H9 (cell line): ENCODE data around the gene ELP1. TPM values are rescaled to one million over a fixed set of nuclear protein-coding genes. Genes with fewer than 3 reads are reported as not detected.

ENCODE experiments used
- DNase-seq: peaks from one replicate; pipeline ENCODE4 v3.0.0-alpha.2; 2017
- H2AFZ ChIP-seq: one replicate; pipeline ENCODE4 v1.6.1; 2013; ENCODE audit warnings: mild to moderate bottlenecking, low read length, control low read depth, moderate library complexity
- H2AK5ac ChIP-seq: 2 replicates; pipeline ENCODE4 v1.6.1; 2013; ENCODE audit warnings: low read length, control low read depth, mixed read lengths; ENCODE audit not compliant: insufficient read length
- H2BK120ac ChIP-seq: one replicate; pipeline ENCODE4 v1.6.1; 2013; ENCODE audit warnings: low read depth, mild to moderate bottlenecking, low read length, control low read depth, inconsistent platforms; ENCODE audit not compliant: poor library complexity, severe bottlenecking
- H2BK12ac ChIP-seq: 2 replicates; pipeline ENCODE4 v1.6.1; 2013; ENCODE audit warnings: low read length, control low read depth, mixed read lengths, low read depth; ENCODE audit not compliant: insufficient read length
- H2BK15ac ChIP-seq: 2 replicates; pipeline ENCODE4 v1.6.1; 2013; ENCODE audit warnings: low read depth, low read length, control low read depth
- H2BK20ac ChIP-seq: one replicate; pipeline ENCODE4 v1.6.1; 2013; ENCODE audit warnings: low read depth, mild to moderate bottlenecking, low read length, control low read depth, inconsistent platforms; ENCODE audit not compliant: poor library complexity, severe bottlenecking
- H2BK5ac ChIP-seq: 2 replicates; pipeline ENCODE4 v1.6.1; 2013; ENCODE audit warnings: low read length, control low read depth, mixed read lengths; ENCODE audit not compliant: insufficient read length
- H3K14ac ChIP-seq: 2 replicates; pipeline ENCODE4 v1.6.1; 2013; ENCODE audit warnings: low read length, control low read depth; ENCODE audit not compliant: insufficient read depth
- H3K18ac ChIP-seq: 2 replicates; pipeline ENCODE4 v1.6.1; 2013; ENCODE audit warnings: low read depth, mild to moderate bottlenecking, mixed read lengths, low read length, control low read depth; ENCODE audit not compliant: insufficient read length
- H3K23ac ChIP-seq: 2 replicates; pipeline ENCODE4 v1.6.1; 2013; ENCODE audit warnings: low read length, control low read depth, mixed read lengths, low read depth; ENCODE audit not compliant: insufficient read length
- H3K23me2 ChIP-seq: 2 replicates; pipeline ENCODE4 v1.6.1; 2013; ENCODE audit warnings: low read depth, mild to moderate bottlenecking, mixed read lengths, low read length, control low read depth; ENCODE audit not compliant: insufficient read length, poor library complexity, severe bottlenecking
- H3K27ac ChIP-seq: 2 replicates; pipeline ENCODE4 v1.5.1; 2013; ENCODE audit warnings: low read length, control low read depth, mixed read lengths, low read depth; ENCODE audit not compliant: insufficient read length
- H3K27me3 ChIP-seq: 2 replicates; pipeline ENCODE4 v1.6.1; 2013; ENCODE audit warnings: low read length, control low read depth, inconsistent platforms; ENCODE audit not compliant: insufficient read depth
- H3K4ac ChIP-seq: 2 replicates; pipeline ENCODE4 v1.6.1; 2013; ENCODE audit warnings: low read depth, mild to moderate bottlenecking, control low read depth, inconsistent platforms, low read length, moderate library complexity
- H3K4me1 ChIP-seq: 2 replicates; pipeline ENCODE4 v1.6.1; 2013; ENCODE audit warnings: low read length, control low read depth, inconsistent platforms; ENCODE audit not compliant: insufficient read depth
- H3K4me2 ChIP-seq: 2 replicates; pipeline ENCODE4 v1.6.1; 2013; ENCODE audit warnings: low read length, control low read depth, mixed read lengths; ENCODE audit not compliant: insufficient read length, insufficient read depth
- H3K56ac ChIP-seq: 2 replicates; pipeline ENCODE4 v1.6.1; 2013; ENCODE audit warnings: low read depth, mild to moderate bottlenecking, mixed read lengths, low read length, control low read depth; ENCODE audit not compliant: insufficient read length
- H3K79me1 ChIP-seq: 2 replicates; pipeline ENCODE4 v1.6.1; 2013; ENCODE audit warnings: low read depth, mild to moderate bottlenecking, moderate library complexity, low read length, control low read depth, inconsistent platforms; ENCODE audit not compliant: insufficient read depth, poor library complexity, severe bottlenecking
- H3K79me2 ChIP-seq: 2 replicates; pipeline ENCODE4 v1.6.1; 2013; ENCODE audit warnings: low read length, control low read depth, inconsistent platforms; ENCODE audit not compliant: insufficient read depth
- H3K9ac ChIP-seq: 2 replicates; pipeline ENCODE4 v1.6.1; 2013; ENCODE audit warnings: low read length, control low read depth, mixed read lengths; ENCODE audit not compliant: insufficient read length; ENCODE audit errors: extremely low read depth
- H3K9me3 ChIP-seq: one replicate; pipeline ENCODE4 v1.6.1; 2013; ENCODE audit warnings: low read depth, low read length, inconsistent platforms; ENCODE audit not compliant: control insufficient read depth
- H3T11ph ChIP-seq: one replicate; pipeline ENCODE4 v1.6.1; 2013; ENCODE audit warnings: mild to moderate bottlenecking, low read length, control low read depth, inconsistent platforms
- H4K20me1 ChIP-seq: one replicate; pipeline ENCODE4 v1.6.1; 2013; ENCODE audit not compliant: control insufficient read depth, insufficient read length, insufficient read depth
- H4K5ac ChIP-seq: 2 replicates; pipeline ENCODE4 v1.6.1; 2013; ENCODE audit warnings: low read depth, mild to moderate bottlenecking, mixed read lengths, low read length, control low read depth; ENCODE audit not compliant: insufficient read length
- H4K8ac ChIP-seq: replicated peaks from 2 replicates; pipeline ENCODE4 v1.6.1; 2013; ENCODE audit warnings: low read length, control low read depth, mixed read lengths, low read depth; ENCODE audit not compliant: insufficient read length
- H4K91ac ChIP-seq: 2 replicates; pipeline ENCODE4 v1.6.1; 2013; ENCODE audit warnings: low read depth, mild to moderate bottlenecking, moderate library complexity, mixed read lengths, low read length, control low read depth; ENCODE audit not compliant: insufficient read length
- H3K27ac Mint-ChIP-seq, 3 experiments: 2 replicates in 2 of 3; 3 replicates in 1 of 3; pipeline ENCODE4 v1.8.0; 2020 to 2021; ENCODE audit warnings: mixed read lengths in 3 of 3, mild to moderate bottlenecking in 1 of 3, moderate library complexity in 1 of 3
- H3K27me3 Mint-ChIP-seq: 2 replicates; pipeline ENCODE4 v1.8.0; 2021; ENCODE audit warnings: low read depth, mild to moderate bottlenecking, moderate library complexity, mixed read lengths
- H3K36me3 Mint-ChIP-seq, 3 experiments: 2 replicates in 2 of 3; 3 replicates in 1 of 3; pipeline ENCODE4 v1.8.0; 2020 to 2021; ENCODE audit warnings: low read depth in 3 of 3, mixed read lengths in 3 of 3; ENCODE audit not compliant: insufficient read depth in 1 of 3
- H3K4me1 Mint-ChIP-seq, 2 experiments: 2 replicates each; pipeline ENCODE4 v1.8.0; 2020; ENCODE audit warnings: mixed read lengths in 2 of 2
- H3K4me3 Mint-ChIP-seq, 2 experiments: 2 replicates in 1 of 2; 3 replicates in 1 of 2; pipeline ENCODE4 v1.8.0; 2020 to 2021; ENCODE audit warnings: mild to moderate bottlenecking in 2 of 2, mixed read lengths in 2 of 2, moderate library complexity in 1 of 2
- H3K9me3 Mint-ChIP-seq, 2 experiments: 2 replicates in 1 of 2; 3 replicates in 1 of 2; pipeline ENCODE4 v1.8.0; 2020; ENCODE audit warnings: mild to moderate bottlenecking in 2 of 2, mixed read lengths in 2 of 2, moderate library complexity in 1 of 2
- CTCF ChIP-seq: fragments of 200-600 bp; sonication (generic); conservative IDR thresholded peaks from 3 replicates; pipeline ENCODE4 v1.8.0; 2021; ENCODE audit warnings: antibody characterized with exemption, mild to moderate bottlenecking
- WGBS: extraction: QIAGEN DNeasy Blood & Tissue Kit; methylation state at CpG from one replicate; pipeline ENCODE4 v1.1.7; 2013; ENCODE audit warnings: missing lambda C conversion rate, low lambda C conversion rate, mixed read lengths; ENCODE audit not compliant: insufficient read length; ENCODE audit errors: extremely low coverage; 5-methylcytosine and 5-hydroxymethylcytosine counted together
- total RNA-seq: library from RNA; stranded (reverse); gene quantifications from 2 replicates; pipeline ENCODE4 v1.2.1, GENCODE V29; 2021

ELP1 gene
- total RNA-seq, 1 experiment from 2014 or later = 38.7 TPM

DNA sequence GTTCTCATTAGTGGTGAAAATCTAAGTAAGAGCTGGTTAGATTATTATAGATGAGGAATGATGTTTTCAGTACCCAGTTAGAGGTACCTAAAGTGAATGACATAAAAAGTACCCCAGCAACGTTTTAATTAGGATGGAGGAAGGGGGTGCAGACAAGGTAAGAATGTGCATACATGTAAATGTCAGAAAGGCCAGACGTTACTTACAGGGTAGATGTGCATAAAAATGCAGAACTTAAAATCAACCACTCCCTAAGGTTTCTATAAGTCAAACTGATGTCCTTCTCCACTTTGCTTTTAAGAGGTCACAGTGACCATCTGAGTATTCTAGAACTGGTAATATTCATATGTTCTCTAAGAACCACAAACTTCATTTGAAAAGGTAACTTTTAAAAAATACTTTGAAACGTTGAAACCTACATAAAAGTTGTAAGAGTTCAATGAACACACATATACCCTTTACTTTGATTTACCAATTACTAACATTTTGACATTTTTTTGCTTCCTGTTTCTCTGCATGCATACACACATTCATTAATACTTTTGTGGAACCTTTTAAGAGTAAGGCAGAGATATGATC is 53.1 kb downstream of the ELP1 start:
- no peaks in the 10 kb centered on the region for H3K4me1 Mint-ChIP-seq

More for the DNA sequence above, 53.1 kb downstream of the ELP1 start:
- Mint-ChIP-seq H3K4me3 (no peak overlapping the region), H3K9me3 (no peaks in the 10 kb centered on the region), H3K27ac (no peak overlapping the region), H3K36me3 (peaks cover 6 to 50% (median 43%) of the 10 kb centered on the region in 3 experiments; a peak in 5 of 7 replicates), H3K27me3 (no peaks in the 10 kb centered on the region)
- Histone ChIP-seq H3K4me1 (no peaks in the 10 kb centered on the region), H2BK15ac (no peak overlapping the region), H3K56ac (no peak overlapping the region), H3K4ac (no peak overlapping the region), H3T11ph (no peak overlapping the region), H2AFZ (no peak overlapping the region), H3K14ac (no peak overlapping the region), H4K20me1 (no peaks in the 10 kb centered on the region), H2BK20ac (no peak overlapping the region), H3K79me2 (no peaks in the 10 kb centered on the region), H3K27ac (no peak overlapping the region), H2BK12ac (no peak overlapping the region), H3K23ac (no peak overlapping the region), H3K4me2 (no peak overlapping the region), H4K5ac (no peak overlapping the region), H3K27me3 (no peaks in the 10 kb centered on the region), H2BK120ac (no peak overlapping the region), H3K18ac (no peak overlapping the region), H4K8ac (no peak overlapping the region), H3K23me2 (no peaks in the 10 kb centered on the region), H2BK5ac (no peak overlapping the region), H3K9ac (no peak overlapping the region), H3K79me1 (no peaks in the 10 kb centered on the region), H3K9me3 (no peaks in the 10 kb centered on the region), H4K91ac (no peak overlapping the region), H2AK5ac (no peak overlapping the region)
- WGBS = no CpG with 5 or more reads among the region's 3 CpGs
- no peak for DNase-seq
- no peak for TF ChIP-seq CTCF
